ENCODE results near the gene CYBB. TPM values are rescaled to one million over a fixed set of nuclear protein-coding genes. Genes with fewer than 3 reads are reported as not detected.

The CYBB gene
- polyA plus RNA-seq, 1 of the 3 experiments (the other 2 are of a cell fraction) = not detected

DNA sequence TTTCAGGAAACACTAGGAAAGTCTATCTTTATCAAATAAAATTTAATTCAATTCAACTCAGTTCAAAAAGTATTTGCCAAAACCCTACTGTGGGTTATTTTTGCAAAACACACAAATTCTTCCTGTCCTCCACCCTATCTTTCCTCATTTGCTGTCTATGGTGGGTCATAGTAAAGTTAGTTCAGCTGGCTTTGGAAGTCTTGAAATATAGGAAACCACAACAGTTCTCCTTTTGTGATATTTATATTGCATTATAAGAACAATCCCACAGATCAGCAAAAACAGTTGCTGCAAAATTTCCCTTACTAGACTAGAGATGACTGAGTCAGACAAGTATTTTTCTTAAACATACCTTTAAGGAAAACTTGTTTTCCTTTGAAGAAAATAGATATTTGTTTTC lies 22.2 kb downstream of the CYBB start:
- DNase-seq = no peak
- no peaks in the 10 kb centered on the region for H4K20me1 ChIP-seq (ENCODE audit: insufficient read depth)
- H3K9ac ChIP-seq = no peak overlapping the region
- no peak overlapping the region for H3K4me3 ChIP-seq (ENCODE audit: low read depth in 2 of 2, low read length in 1 of 2)
- no peaks in the 10 kb centered on the region for H3K9me2 ChIP-seq
- H3F3A ChIP-seq (replicated peaks; ENCODE audit: insufficient read depth) = no peaks in the 10 kb centered on the region
- TF ChIP-seq ELF1 (IDR thresholded peaks at IDR 0.05) (no peak), RCOR1 (IDR thresholded peaks at IDR 0.05; ENCODE audit: low read length) (no peak), SIN3A (IDR thresholded peaks at IDR 0.05; ENCODE audit: borderline replicate concordance, low read depth, low read length) (no peak), EZH2phosphoT487 (IDR thresholded peaks at IDR 0.05; ENCODE audit: borderline replicate concordance, low read depth) (no peak), YY1 (IDR thresholded peaks at IDR 0.05; ENCODE audit: low read depth) (no peak)
- no peak overlapping the region for H3K4me2 ChIP-seq
- peaks cover 8% of the 10 kb centered on the region; the same call in 1 of the 2 replicates for H3K27me3 ChIP-seq (ENCODE audit: insufficient read depth)
- no peak overlapping the region for H2AFZ ChIP-seq (ENCODE audit: low read depth)
- no peak overlapping the region for H3K27ac ChIP-seq (ENCODE audit: low read depth in 2 of 2, low read length in 1 of 2)
- H3K4me1 ChIP-seq (ENCODE audit: control insufficient read depth in 1 of 2, insufficient read depth in 2 of 2, low read depth in 1 of 2, low read length in 1 of 2) = no peaks in the 10 kb centered on the region
- H3K9me3 ChIP-seq = no peaks in the 10 kb centered on the region
- no peaks in the 10 kb centered on the region for H3K79me2 ChIP-seq (ENCODE audit: insufficient read depth)
- ChIA-PET POLR2A (no interaction called here), CTCF (interaction anchor here (0.9 to 2.0 kb wide), 2 partner anchors 17 to 23 kb away, joined by 3 to 5 read pairs; no protein-coding TSS in a partner anchor)
- no peaks in the 10 kb centered on the region for H3K36me3 ChIP-seq (replicated peaks in 1 of 2; ENCODE audit: control insufficient read depth in 1 of 2, insufficient read depth in 2 of 2, low read length in 1 of 2)

GRCh38 chrX:37803057-37803456 lies 23.2 kb downstream of the CYBB start:
- ChIA-PET POLR2A (no interaction called here), CTCF (interaction anchor here (1.0 to 2.0 kb wide), 3 partner anchors 11 to 24 kb away, joined by 3 to 5 read pairs (median 3); no protein-coding TSS in a partner anchor)
- Histone ChIP-seq H3K9me2 (no peaks in the 10 kb centered on the region), H3K4me3 (ENCODE audit: low read depth in 2 of 2, low read length in 1 of 2) (no peak overlapping the region), H3K27me3 (ENCODE audit: insufficient read depth) (peaks cover 8% of the 10 kb centered on the region; the same call in 1 of the 2 replicates), H3K9ac (no peak overlapping the region), H3K4me2 (no peak overlapping the region), H3F3A (replicated peaks; ENCODE audit: insufficient read depth) (no peaks in the 10 kb centered on the region), H2AFZ (ENCODE audit: low read depth) (no peak overlapping the region), H3K4me1 (ENCODE audit: control insufficient read depth in 1 of 2, insufficient read depth in 2 of 2, low read depth in 1 of 2, low read length in 1 of 2) (no peaks in the 10 kb centered on the region), H3K36me3 (replicated peaks in 1 of 2; ENCODE audit: control insufficient read depth in 1 of 2, insufficient read depth in 2 of 2, low read length in 1 of 2) (no peaks in the 10 kb centered on the region), H3K9me3 (no peaks in the 10 kb centered on the region), H3K79me2 (ENCODE audit: insufficient read depth) (no peaks in the 10 kb centered on the region), H3K27ac (ENCODE audit: low read depth in 2 of 2, low read length in 1 of 2) (no peak overlapping the region), H4K20me1 (ENCODE audit: insufficient read depth) (no peaks in the 10 kb centered on the region)
- TF ChIP-seq FOSL2 (IDR thresholded peaks at IDR 0.05; ENCODE audit: borderline replicate concordance, low read depth) = no peak
- no peak for TF ChIP-seq YY1 (IDR thresholded peaks at IDR 0.05; ENCODE audit: low read depth)
- no peak for TF ChIP-seq PBX3 (IDR thresholded peaks at IDR 0.05)
- TF ChIP-seq NRF1 (IDR thresholded peaks at IDR 0.05; ENCODE audit: low read depth, low read length) = no peak
- TF ChIP-seq JUND (IDR thresholded peaks at IDR 0.05) = no peak
- no peak for TF ChIP-seq ZBTB33 (IDR thresholded peaks at IDR 0.05; ENCODE audit: borderline replicate concordance, low read depth)
- no peak for TF ChIP-seq POLR2AphosphoS5 (IDR thresholded peaks at IDR 0.05; ENCODE audit: low read depth, low read length)
- TF ChIP-seq MEF2A (IDR thresholded peaks at IDR 0.05; ENCODE audit: borderline replicate concordance, low read depth) = no peak
- TF ChIP-seq EZH2phosphoT487 (IDR thresholded peaks at IDR 0.05; ENCODE audit: borderline replicate concordance, low read depth) = no peak
- no peak for TF ChIP-seq NFIC (IDR thresholded peaks at IDR 0.05; ENCODE audit: borderline replicate concordance)
- TF ChIP-seq, protein P1, sequence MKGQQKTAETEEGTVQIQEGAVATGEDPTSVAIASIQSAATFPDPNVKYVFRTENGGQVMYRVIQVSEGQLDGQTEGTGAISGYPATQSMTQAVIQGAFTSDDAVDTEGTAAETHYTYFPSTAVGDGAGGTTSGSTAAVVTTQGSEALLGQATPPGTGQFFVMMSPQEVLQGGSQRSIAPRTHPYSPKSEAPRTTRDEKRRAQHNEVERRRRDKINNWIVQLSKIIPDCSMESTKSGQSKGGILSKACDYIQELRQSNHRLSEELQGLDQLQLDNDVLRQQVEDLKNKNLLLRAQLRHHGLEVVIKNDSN (IDR thresholded peaks at IDR 0.05; ENCODE audit: borderline replicate concordance, low read depth) = no peak
- no peak for TF ChIP-seq TEAD4 (IDR thresholded peaks at IDR 0.05; ENCODE audit: borderline replicate concordance, insufficient read depth)
- TF ChIP-seq RXRA (IDR thresholded peaks at IDR 0.05; ENCODE audit: borderline replicate concordance, low read depth) = no peak
- TF ChIP-seq, protein P2, sequence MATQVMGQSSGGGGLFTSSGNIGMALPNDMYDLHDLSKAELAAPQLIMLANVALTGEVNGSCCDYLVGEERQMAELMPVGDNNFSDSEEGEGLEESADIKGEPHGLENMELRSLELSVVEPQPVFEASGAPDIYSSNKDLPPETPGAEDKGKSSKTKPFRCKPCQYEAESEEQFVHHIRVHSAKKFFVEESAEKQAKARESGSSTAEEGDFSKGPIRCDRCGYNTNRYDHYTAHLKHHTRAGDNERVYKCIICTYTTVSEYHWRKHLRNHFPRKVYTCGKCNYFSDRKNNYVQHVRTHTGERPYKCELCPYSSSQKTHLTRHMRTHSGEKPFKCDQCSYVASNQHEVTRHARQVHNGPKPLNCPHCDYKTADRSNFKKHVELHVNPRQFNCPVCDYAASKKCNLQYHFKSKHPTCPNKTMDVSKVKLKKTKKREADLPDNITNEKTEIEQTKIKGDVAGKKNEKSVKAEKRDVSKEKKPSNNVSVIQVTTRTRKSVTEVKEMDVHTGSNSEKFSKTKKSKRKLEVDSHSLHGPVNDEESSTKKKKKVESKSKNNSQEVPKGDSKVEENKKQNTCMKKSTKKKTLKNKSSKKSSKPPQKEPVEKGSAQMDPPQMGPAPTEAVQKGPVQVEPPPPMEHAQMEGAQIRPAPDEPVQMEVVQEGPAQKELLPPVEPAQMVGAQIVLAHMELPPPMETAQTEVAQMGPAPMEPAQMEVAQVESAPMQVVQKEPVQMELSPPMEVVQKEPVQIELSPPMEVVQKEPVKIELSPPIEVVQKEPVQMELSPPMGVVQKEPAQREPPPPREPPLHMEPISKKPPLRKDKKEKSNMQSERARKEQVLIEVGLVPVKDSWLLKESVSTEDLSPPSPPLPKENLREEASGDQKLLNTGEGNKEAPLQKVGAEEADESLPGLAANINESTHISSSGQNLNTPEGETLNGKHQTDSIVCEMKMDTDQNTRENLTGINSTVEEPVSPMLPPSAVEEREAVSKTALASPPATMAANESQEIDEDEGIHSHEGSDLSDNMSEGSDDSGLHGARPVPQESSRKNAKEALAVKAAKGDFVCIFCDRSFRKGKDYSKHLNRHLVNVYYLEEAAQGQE (IDR thresholded peaks at IDR 0.05; ENCODE audit: low read depth, low read length) = no peak
- TF ChIP-seq CTCF (IDR thresholded peaks at IDR 0.05) = no peak
- no peak for TF ChIP-seq FOXM1 (IDR thresholded peaks at IDR 0.05; ENCODE audit: low read depth)
- TF ChIP-seq SMC3 (IDR thresholded peaks at IDR 0.05; ENCODE audit: low read depth, low read length) = no peak
- DNase-seq = no peak
- WGBS (ENCODE audit: low lambda C conversion rate) = 4% methylated on average over 2 of the region's 2 CpGs

Data from SK-N-SH (cell line).